Natural killer cell (primary cell): ENCODE data around the gene EXOC3L1. TPM values are rescaled to one million over a fixed set of nuclear protein-coding genes. Genes with fewer than 3 reads are reported as not detected.

Source experiments
- ATAC-seq, 3 donors: fragments of 150-1000 bp in 2 of 3; fragments of 200-7000 bp in 1 of 3; cut with Tn5 transposase; 1 replicate in 1 of 3; 2 replicates in 2 of 3; pipeline ENCODE4 v1.10.0; 2021; ENCODE audit warnings: mild to moderate bottlenecking in 2 of 3, moderate library complexity in 2 of 3
- DNase-seq, 2 donors: peaks; one replicate each; pipeline versions ENCODE4 v3.0.0 to v3.0.0-alpha.2; 2013 to 2021; ENCODE audit warnings: mixed read lengths in 1 of 2
- H3K27ac ChIP-seq: one replicate; pipeline ENCODE4 v1.5.1; 2013; ENCODE audit warnings: mild to moderate bottlenecking, low read length
- H3K27me3 ChIP-seq: one replicate; pipeline ENCODE4 v1.6.1; 2013; ENCODE audit warnings: low read length; ENCODE audit not compliant: control insufficient read depth, insufficient read depth
- H3K36me3 ChIP-seq: one replicate; pipeline ENCODE4 v1.6.1; 2013; ENCODE audit warnings: low read length; ENCODE audit not compliant: control insufficient read depth, insufficient read depth
- H3K4me1 ChIP-seq: one replicate; pipeline ENCODE4 v1.6.1; 2013; ENCODE audit warnings: low read length; ENCODE audit not compliant: control insufficient read depth, insufficient read depth
- H3K4me3 ChIP-seq: one replicate; pipeline ENCODE4 v1.5.1; 2013; ENCODE audit warnings: low read length
- H3K9me3 ChIP-seq: one replicate; pipeline ENCODE4 v1.6.1; 2013; ENCODE audit warnings: low read length; ENCODE audit not compliant: control insufficient read depth, insufficient read depth
- H3K27ac Mint-ChIP-seq, 2 donors: one replicate each; pipeline ENCODE4 v1.8.0; 2022; ENCODE audit warnings: mild to moderate bottlenecking in 2 of 2, mixed read lengths in 2 of 2, moderate library complexity in 1 of 2
- H3K27me3 Mint-ChIP-seq, 2 donors: one replicate each; pipeline ENCODE4 v1.8.0; 2022; ENCODE audit warnings: low read depth in 2 of 2, mixed read lengths in 2 of 2
- H3K36me3 Mint-ChIP-seq: one replicate; pipeline ENCODE4 v1.8.0; 2022; ENCODE audit warnings: mixed read lengths
- H3K4me1 Mint-ChIP-seq, 2 donors: one replicate each; pipeline ENCODE4 v1.8.0; 2022; ENCODE audit warnings: mixed read lengths in 2 of 2
- H3K4me3 Mint-ChIP-seq: one replicate; pipeline ENCODE4 v1.8.0; 2022; ENCODE audit warnings: mild to moderate bottlenecking, moderate library complexity, mixed read lengths
- H3K9me3 Mint-ChIP-seq, 2 donors: one replicate each; pipeline ENCODE4 v1.8.0; 2022; ENCODE audit warnings: mixed read lengths in 2 of 2
- CTCF ChIP-seq: fragments of 200-600 bp; IDR thresholded peaks from one replicate; pipeline ENCODE4 v1.8.0; 2022; ENCODE audit warnings: antibody characterized with exemption
- WGBS: methylation state at CpG from one replicate; pipeline ENCODE4 v1.1.7; 2013; ENCODE audit warnings: missing lambda C conversion rate; ENCODE audit not compliant: insufficient coverage; 5-methylcytosine and 5-hydroxymethylcytosine counted together
- intact Hi-C: fragments of 100-400 bp; cut with micrococcal nuclease; formaldehyde crosslinking; loops from one replicate; pipeline ENCODE4 v1.14.2; 2022
- total RNA-seq, 4 donors: library from RNA; stranded (reverse); fragments of 120-200 nt in 1 of 4; gene quantifications; one replicate each; pipeline versions ENCODE4 v1.2.3 to v1.2.4, GENCODE V29; 2013 to 2022

EXOC3L1 gene
- total RNA-seq, 3 donors from 2014 or later (not counting 1 experiment from before 2014, with no cell fraction given): not detected

DNA sequence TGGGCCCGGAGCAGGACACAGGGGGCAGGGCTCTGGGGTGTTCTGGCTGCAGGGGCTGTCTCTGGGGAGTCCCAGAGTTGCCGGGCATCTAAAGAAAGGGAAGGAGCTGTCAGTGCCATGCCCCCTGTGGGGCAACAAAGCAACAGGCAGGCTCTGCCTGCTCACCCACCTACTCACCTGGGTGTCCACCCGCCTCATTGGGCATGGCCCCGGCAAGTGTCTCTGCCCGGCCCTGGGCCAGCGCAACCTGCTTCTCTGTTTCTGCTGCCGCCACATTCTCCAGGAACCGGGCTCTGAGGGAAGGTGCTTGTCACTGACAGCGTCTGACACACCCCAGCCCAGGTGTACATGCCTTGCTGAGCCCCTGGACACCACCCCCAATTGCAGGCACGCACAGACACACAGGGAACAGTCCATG lies 44.3 kb upstream of the EXOC3L1 start:
- no peaks in the 10 kb centered on the region for H3K9me3 ChIP-seq
- 97% methylated on average over 10 of the region's 10 CpGs for WGBS
- H3K36me3 ChIP-seq: peaks cover 67% of the 10 kb centered on the region
- Mint-ChIP-seq H3K9me3 (no peaks in the 10 kb centered on the region), H3K4me3 (no peak overlapping the region), H3K27ac (no peak overlapping the region), H3K27me3 (no peaks in the 10 kb centered on the region), H3K36me3 (no peaks in the 10 kb centered on the region), H3K4me1 (peaks cover 0 to 14% of the 10 kb centered on the region in 2 donors)
- no peaks in the 10 kb centered on the region for H3K4me1 ChIP-seq
- no peak for ATAC-seq
- no peaks in the 10 kb centered on the region for H3K27me3 ChIP-seq
- no peak overlapping the region for H3K4me3 ChIP-seq
- intact Hi-C loops: no loop called here
- H3K27ac ChIP-seq: no peak overlapping the region
- no peak for TF ChIP-seq CTCF
- no peak for DNase-seq

GRCh38 chr16:67233596-67233995 lies 43.7 kb upstream of the EXOC3L1 start:
- TF ChIP-seq CTCF: no peak
- ATAC-seq (no peak), DNase-seq (no peak)
- H3K36me3 ChIP-seq: peaks cover 68% of the 10 kb centered on the region
- H3K4me1 ChIP-seq: no peaks in the 10 kb centered on the region
- H3K9me3 ChIP-seq: no peaks in the 10 kb centered on the region
- Mint-ChIP-seq H3K27ac (no peak overlapping the region), H3K9me3 (no peaks in the 10 kb centered on the region), H3K27me3 (no peaks in the 10 kb centered on the region), H3K4me3 (no peak overlapping the region), H3K36me3 (no peaks in the 10 kb centered on the region), H3K4me1 (peaks cover 0 to 12% of the 10 kb centered on the region in 2 donors)
- WGBS: 97% methylated on average over 6 of the region's 7 CpGs
- H3K27ac ChIP-seq: no peak overlapping the region
- H3K27me3 ChIP-seq: no peaks in the 10 kb centered on the region
- H3K4me3 ChIP-seq: no peak overlapping the region
- intact Hi-C loops: no loop called here

DNA sequence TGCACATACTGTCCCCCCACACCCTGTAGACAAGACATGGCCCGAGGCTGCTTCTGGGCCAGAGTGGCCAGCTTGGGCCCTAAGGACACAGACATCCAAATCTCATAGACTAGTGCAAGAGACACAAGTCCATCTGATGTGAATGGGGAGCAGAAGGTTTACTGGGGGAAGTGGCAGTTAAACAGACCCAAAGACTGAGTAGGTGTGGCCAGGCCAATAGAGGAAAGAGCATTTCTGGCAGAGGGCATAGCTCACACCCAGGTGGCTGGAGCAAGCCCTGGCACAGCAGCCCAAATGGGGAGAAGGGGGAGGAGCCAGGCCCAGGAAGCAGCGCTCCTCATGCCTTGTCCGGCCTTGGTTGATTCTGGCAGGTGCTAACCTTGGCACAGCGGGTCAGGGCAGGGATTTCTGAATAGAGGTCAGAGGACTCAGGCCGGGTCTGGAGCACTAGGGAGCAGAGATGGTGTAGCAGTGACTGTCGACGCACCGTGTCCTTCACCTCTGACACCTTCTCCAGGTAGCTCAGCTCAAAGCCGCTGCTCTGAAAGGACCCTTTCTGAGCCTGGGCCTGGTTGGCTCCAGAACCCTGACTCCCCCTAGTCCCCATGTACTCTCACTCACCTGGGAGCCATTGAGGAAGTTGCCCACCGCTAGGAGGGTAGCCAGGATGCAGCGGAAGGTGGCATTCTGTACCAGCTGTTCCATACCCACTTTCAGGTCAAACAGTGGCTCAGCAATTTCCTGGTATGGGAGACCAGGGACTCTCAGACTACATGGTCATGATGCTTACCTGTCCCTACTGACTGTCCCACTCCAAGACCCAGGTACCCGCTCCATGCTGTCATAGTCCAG lies 41.1 kb upstream of the EXOC3L1 start:
- no peaks in the 10 kb centered on the region for H3K36me3 Mint-ChIP-seq
- ATAC-seq: no peak
- H3K27me3 Mint-ChIP-seq: no peaks in the 10 kb centered on the region
- no peaks in the 10 kb centered on the region for H3K9me3 Mint-ChIP-seq
- DNase-seq: no peak
- no peaks in the 10 kb centered on the region for H3K9me3 ChIP-seq
- H3K27me3 ChIP-seq: no peaks in the 10 kb centered on the region
- 89% methylated on average over 11 of the region's 12 CpGs for WGBS
- no peak overlapping the region for H3K27ac ChIP-seq
- H3K4me1 ChIP-seq: peaks cover 22% of the 10 kb centered on the region
- no peak overlapping the region for H3K27ac Mint-ChIP-seq
- intact Hi-C loops: no loop called here
- H3K4me3 Mint-ChIP-seq: no peak overlapping the region
- peaks cover 45% of the 10 kb centered on the region for H3K36me3 ChIP-seq
- no peak overlapping the region for H3K4me3 ChIP-seq
- H3K4me1 Mint-ChIP-seq: peaks cover 21 to 23% of the 10 kb centered on the region in 2 donors
- no peak for TF ChIP-seq CTCF
